WERI-Rb-1 (cell line): Measurements from ENCODE around the gene PUM1.
A peak's percentile ranks its signal among the peaks of the same experiment; 100 is the strongest.

Experiments used
- DNase-seq: peaks from one replicate; pipeline ENCODE4 v3.0.0-alpha.2; 2020
- H3K27ac ChIP-seq: fragments of 250-450 bp; sonication (Bioruptor Pico); 2 replicates; pipeline ENCODE4 v1.5.1; 2020; ENCODE audit warnings: mild to moderate bottlenecking, moderate library complexity
- H3K27me3 ChIP-seq: fragments of 250-450 bp; sonication (Bioruptor Pico); 2 replicates; pipeline ENCODE4 v1.5.1; 2021; ENCODE audit warnings: mild to moderate bottlenecking, low read depth, moderate library complexity; ENCODE audit not compliant: insufficient read depth, severe bottlenecking
- H3K36me3 ChIP-seq: fragments of 250-450 bp; sonication (Bioruptor Pico); 2 replicates; pipeline ENCODE4 v1.5.1; 2020; ENCODE audit warnings: mild to moderate bottlenecking, moderate library complexity
- H3K4me3 ChIP-seq: 2 replicates; pipeline ENCODE4 v1.5.1; 2011; ENCODE audit warnings: low read depth, mild to moderate bottlenecking, control low read depth, low read length
- H3K9me3 ChIP-seq: fragments of 250-450 bp; sonication (Bioruptor Pico); 2 replicates; pipeline ENCODE4 v1.5.1; 2021; ENCODE audit warnings: mild to moderate bottlenecking, moderate library complexity; ENCODE audit not compliant: severe bottlenecking
- CTCF ChIP-seq: IDR thresholded peaks from 2 replicates; pipeline ENCODE4 v1.5.1; 2011; ENCODE audit warnings: low read depth, mild to moderate bottlenecking, control low read depth, inconsistent platforms, low read length

Gene PUM1

GRCh38 chr1:30899577-30900389 lies 165.7 kb downstream of the PUM1 start:
- no peaks in the 10 kb centered on the region for H3K9me3 ChIP-seq
- H3K36me3 ChIP-seq = no peaks in the 10 kb centered on the region
- no peaks in the 10 kb centered on the region for H3K27me3 ChIP-seq
- H3K27ac ChIP-seq = no peak overlapping the region
- no peak for DNase-seq
- no peak overlapping the region for H3K4me3 ChIP-seq
- TF ChIP-seq CTCF = no peak

- no peak for DNase-seq
- H3K9me3 ChIP-seq = no peaks in the 10 kb centered on the region
- no peak overlapping the region for H3K27ac ChIP-seq
- no peak overlapping the region for H3K4me3 ChIP-seq
- H3K36me3 ChIP-seq = no peaks in the 10 kb centered on the region
- no peaks in the 10 kb centered on the region for H3K27me3 ChIP-seq
- no peak for TF ChIP-seq CTCF
Observed at GRCh38 chr1:30898031-30898815, 167.3 kb downstream of the PUM1 start.

GRCh38 chr1:30896905-30897304 lies 168.6 kb downstream of the PUM1 start:
- Histone ChIP-seq H3K36me3 (no peaks in the 10 kb centered on the region), H3K27ac (no peak overlapping the region), H3K27me3 (no peaks in the 10 kb centered on the region), H3K4me3 (no peak overlapping the region), H3K9me3 (no peaks in the 10 kb centered on the region)
- no peak for TF ChIP-seq CTCF
- DNase-seq = no peak

- Histone ChIP-seq H3K36me3 (no peaks in the 10 kb centered on the region), H3K4me3 (no peak overlapping the region), H3K27ac (no peak overlapping the region), H3K27me3 (no peaks in the 10 kb centered on the region), H3K9me3 (no peaks in the 10 kb centered on the region)
- TF ChIP-seq CTCF = no peak
- no peak for DNase-seq
Observed at GRCh38 chr1:30895944-30896660, 169.4 kb downstream of the PUM1 start.

GRCh38 chr1:30895382-30895943 lies 170.1 kb downstream of the PUM1 start:
- no peaks in the 10 kb centered on the region for H3K27me3 ChIP-seq
- H3K4me3 ChIP-seq = no peak overlapping the region
- no peaks in the 10 kb centered on the region for H3K36me3 ChIP-seq
- H3K9me3 ChIP-seq = no peaks in the 10 kb centered on the region
- H3K27ac ChIP-seq = peak overlapping the region; percentile 55
- TF ChIP-seq CTCF = no peak
- no peak for DNase-seq
